ENCODE results near the gene AKR1E2.

AKR1E2 gene

DNA sequence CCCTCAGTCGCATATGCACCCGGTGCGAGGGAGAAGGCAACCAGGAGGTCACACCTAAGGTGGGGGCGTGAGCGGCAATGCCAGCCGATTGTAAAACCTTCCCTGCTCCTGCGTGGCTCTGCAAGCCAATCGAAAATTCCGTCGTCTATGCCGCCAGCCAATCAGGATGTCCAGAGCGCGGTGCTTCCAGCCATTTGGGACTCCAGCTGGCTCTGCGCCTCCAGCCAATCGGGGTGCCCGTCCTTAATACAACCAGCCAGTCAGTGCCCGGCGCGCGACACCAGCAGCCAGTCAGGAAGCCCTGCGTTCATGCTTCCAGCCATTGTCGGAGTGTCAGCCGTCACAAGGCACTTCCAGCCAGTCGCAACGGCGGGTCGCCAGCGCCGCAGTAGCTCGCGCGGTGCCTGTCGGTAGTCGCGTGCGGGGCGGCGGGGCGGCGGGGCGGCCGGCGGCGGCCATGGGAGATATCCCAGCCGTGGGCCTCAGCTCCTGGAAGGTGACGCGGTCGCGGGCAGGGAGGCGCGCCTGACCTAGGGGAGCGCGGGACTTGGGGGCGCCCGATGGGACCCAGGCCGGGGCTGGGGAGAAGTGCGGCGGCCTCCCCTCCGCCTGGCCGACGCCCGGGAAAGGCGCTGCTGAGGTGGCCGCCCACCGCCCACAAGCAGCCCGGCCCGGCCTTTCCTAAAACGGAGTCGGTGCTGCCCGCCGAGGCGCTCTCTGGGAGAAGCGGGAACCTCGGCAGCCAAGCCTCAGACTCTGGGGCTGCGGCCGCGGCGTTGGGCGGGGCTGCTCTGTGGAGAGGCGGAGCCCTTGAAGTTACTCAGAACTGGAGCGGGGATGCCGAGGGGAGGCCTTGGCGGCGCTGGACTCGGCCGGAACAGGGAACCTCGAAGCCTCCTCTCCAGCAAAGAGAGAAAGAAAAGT, at the start of gene AKR1E2:
Gene AKR1E2, plus strand, starts transcription at position 340 of the 924 bp plus-strand sequence. Its CDS starts 118 bp downstream, at position 458.
- Histone ChIP-seq H2AFZ (ENCODE audit: low read depth, low read length) (no peak within 1 kb of the TSS), H3K27me3 (ENCODE audit: insufficient read depth, low read length, poor library complexity) (peaks cover 17% of the 10 kb centered on the region), H4K20me1 (ENCODE audit: insufficient read depth, low read length) (no peaks in the 10 kb centered on the region), H3K36me3 (ENCODE audit: insufficient read depth, low read length) (no peaks in the 10 kb centered on the region), H3K4me2 (ENCODE audit: insufficient read depth, low read length) (no peak within 1 kb of the TSS), H3K27ac (ENCODE audit: low read length) (no peak within 1 kb of the TSS), H3K9me3 (ENCODE audit: insufficient read depth, low read length, severe bottlenecking) (no peaks in the 10 kb centered on the region), H3K9ac (ENCODE audit: low read depth, low read length) (no peak within 1 kb of the TSS), H3K4me1 (ENCODE audit: insufficient read depth, low read length) (no peaks in the 10 kb centered on the region), H3K4me3 (ENCODE audit: low read depth in 1 of 2, low read length in 2 of 2) (no peak within 1 kb of the TSS), H3K79me2 (ENCODE audit: insufficient read depth, low read length) (no peaks in the 10 kb centered on the region)
- ATAC-seq (ENCODE audit: insufficient read depth, low read depth): no peak
- DNase-seq: no peak
- no peak for TF ChIP-seq EZH2 (IDR thresholded peaks at IDR 0.05; ENCODE audit: borderline replicate concordance, low read depth, low read length, severe bottlenecking)
- TF ChIP-seq, protein P1, sequence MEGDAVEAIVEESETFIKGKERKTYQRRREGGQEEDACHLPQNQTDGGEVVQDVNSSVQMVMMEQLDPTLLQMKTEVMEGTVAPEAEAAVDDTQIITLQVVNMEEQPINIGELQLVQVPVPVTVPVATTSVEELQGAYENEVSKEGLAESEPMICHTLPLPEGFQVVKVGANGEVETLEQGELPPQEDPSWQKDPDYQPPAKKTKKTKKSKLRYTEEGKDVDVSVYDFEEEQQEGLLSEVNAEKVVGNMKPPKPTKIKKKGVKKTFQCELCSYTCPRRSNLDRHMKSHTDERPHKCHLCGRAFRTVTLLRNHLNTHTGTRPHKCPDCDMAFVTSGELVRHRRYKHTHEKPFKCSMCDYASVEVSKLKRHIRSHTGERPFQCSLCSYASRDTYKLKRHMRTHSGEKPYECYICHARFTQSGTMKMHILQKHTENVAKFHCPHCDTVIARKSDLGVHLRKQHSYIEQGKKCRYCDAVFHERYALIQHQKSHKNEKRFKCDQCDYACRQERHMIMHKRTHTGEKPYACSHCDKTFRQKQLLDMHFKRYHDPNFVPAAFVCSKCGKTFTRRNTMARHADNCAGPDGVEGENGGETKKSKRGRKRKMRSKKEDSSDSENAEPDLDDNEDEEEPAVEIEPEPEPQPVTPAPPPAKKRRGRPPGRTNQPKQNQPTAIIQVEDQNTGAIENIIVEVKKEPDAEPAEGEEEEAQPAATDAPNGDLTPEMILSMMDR (IDR thresholded peaks at IDR 0.05; ENCODE audit: borderline replicate concordance, extremely low read depth, low read length, poor library complexity, severe bottlenecking): no peak

DNA sequence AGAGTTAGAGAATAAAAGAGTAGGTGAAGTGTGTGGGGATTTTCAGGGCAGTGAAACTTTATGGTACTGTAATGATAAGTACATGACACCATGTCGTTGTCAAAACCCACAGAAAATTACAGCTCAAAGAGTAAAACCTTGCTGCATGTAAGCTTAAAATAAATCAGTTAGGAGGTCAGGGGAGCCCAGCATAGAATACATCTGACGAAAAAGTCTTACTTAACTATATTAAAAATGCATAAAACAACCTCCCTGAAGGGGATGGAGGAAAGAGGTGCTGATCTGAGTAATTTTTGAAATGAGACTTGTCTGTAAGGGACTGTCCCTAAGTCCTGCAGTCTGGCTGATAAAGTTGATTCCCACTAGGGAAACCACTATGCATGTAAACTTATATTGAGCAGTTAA, 49.8 kb upstream of the AKR1E2 start:
- H3K27me3 ChIP-seq (ENCODE audit: insufficient read depth, low read length, poor library complexity): peaks cover 4% of the 10 kb centered on the region
- no peak overlapping the region for H3K27ac ChIP-seq (ENCODE audit: low read length)
- H2AFZ ChIP-seq (ENCODE audit: low read depth, low read length): no peak overlapping the region
- DNase-seq (no peak), ATAC-seq (ENCODE audit: insufficient read depth, low read depth) (no peak)
- H3K9ac ChIP-seq (ENCODE audit: low read depth, low read length): no peak overlapping the region
- no peaks in the 10 kb centered on the region for H3K9me3 ChIP-seq (ENCODE audit: insufficient read depth, low read length, severe bottlenecking)
- H3K4me1 ChIP-seq (ENCODE audit: insufficient read depth, low read length): no peaks in the 10 kb centered on the region
- H3K4me2 ChIP-seq (ENCODE audit: insufficient read depth, low read length): no peak overlapping the region
- H3K36me3 ChIP-seq (ENCODE audit: insufficient read depth, low read length): no peaks in the 10 kb centered on the region
- TF ChIP-seq EZH2 (IDR thresholded peaks at IDR 0.05; ENCODE audit: borderline replicate concordance, low read depth, low read length, severe bottlenecking): no peak
- TF ChIP-seq, protein P1 (IDR thresholded peaks at IDR 0.05; ENCODE audit: borderline replicate concordance, extremely low read depth, low read length, poor library complexity, severe bottlenecking): no peak
- no peak overlapping the region for H3K4me3 ChIP-seq (ENCODE audit: low read depth in 1 of 2, low read length in 2 of 2)
- no peaks in the 10 kb centered on the region for H4K20me1 ChIP-seq (ENCODE audit: insufficient read depth, low read length)
- H3K79me2 ChIP-seq (ENCODE audit: insufficient read depth, low read length): no peaks in the 10 kb centered on the region

DNA sequence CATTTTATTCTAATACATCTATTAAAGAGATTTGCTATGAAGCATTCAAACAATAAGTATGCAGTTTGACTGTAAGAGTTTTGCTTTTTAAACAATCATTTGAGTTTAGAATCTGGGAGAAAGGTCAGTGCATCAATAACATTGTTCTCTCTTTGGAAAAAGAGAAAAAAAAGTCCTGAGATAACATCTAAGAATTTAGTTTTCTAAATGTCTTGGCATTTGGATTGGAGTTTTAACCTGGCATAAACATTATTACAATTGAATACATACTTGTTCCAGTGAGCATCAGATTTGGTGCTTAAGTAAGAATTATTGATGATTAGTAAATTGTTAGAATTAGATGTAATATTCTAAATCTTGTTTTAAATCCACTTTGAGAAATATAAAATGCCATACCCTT, 47.2 kb upstream of the AKR1E2 start:
- Histone ChIP-seq H3K27ac (ENCODE audit: low read length) (no peak overlapping the region), H3K79me2 (ENCODE audit: insufficient read depth, low read length) (no peaks in the 10 kb centered on the region), H3K27me3 (ENCODE audit: insufficient read depth, low read length, poor library complexity) (peaks cover 6% of the 10 kb centered on the region), H3K4me2 (ENCODE audit: insufficient read depth, low read length) (no peak overlapping the region), H3K36me3 (ENCODE audit: insufficient read depth, low read length) (no peaks in the 10 kb centered on the region), H4K20me1 (ENCODE audit: insufficient read depth, low read length) (no peaks in the 10 kb centered on the region), H3K9ac (ENCODE audit: low read depth, low read length) (no peak overlapping the region), H3K4me3 (ENCODE audit: low read depth in 1 of 2, low read length in 2 of 2) (no peak overlapping the region), H3K4me1 (ENCODE audit: insufficient read depth, low read length) (no peaks in the 10 kb centered on the region), H2AFZ (ENCODE audit: low read depth, low read length) (no peak overlapping the region), H3K9me3 (ENCODE audit: insufficient read depth, low read length, severe bottlenecking) (no peaks in the 10 kb centered on the region)
- ATAC-seq (ENCODE audit: insufficient read depth, low read depth) (no peak), DNase-seq (no peak)
- TF ChIP-seq, protein P1 (IDR thresholded peaks at IDR 0.05; ENCODE audit: borderline replicate concordance, extremely low read depth, low read length, poor library complexity, severe bottlenecking): no peak
- TF ChIP-seq EZH2 (IDR thresholded peaks at IDR 0.05; ENCODE audit: borderline replicate concordance, low read depth, low read length, severe bottlenecking): no peak

Data from DND-41 (cell line).